Pancreas (tissue), 10 donors: ENCODE results near the gene CYB561A3. TPM values are rescaled to one million over a fixed set of nuclear protein-coding genes. Genes with fewer than 3 reads are reported as not detected.

Experiments
- ATAC-seq, 4 donors: fragments of 200-7000 bp; cut with Tn5 transposase; one replicate each; pipeline versions ENCODE4 v1.8.0 to v1.9.1; 2020; ENCODE audit warnings: mild to moderate bottlenecking in 4 of 4, moderate library complexity in 4 of 4
- DNase-seq, 6 donors: peaks; one replicate each; pipeline ENCODE4 v3.0.0-alpha.2; 2020
- FAIRE-seq: peaks from 2 replicates; lab custom pipeline; 2012; peaks lifted over from hg19 to GRCh38; lab: Jason Lieb, UNC
- H3K27ac ChIP-seq, 4 donors: fragments of 200-600 bp; sonication (generic); 1 replicate in 3 of 4; 2 replicates in 1 of 4; pipeline versions ENCODE4 v1.5.0 to v1.8.0; 2020
- H3K27me3 ChIP-seq, 4 donors: fragments of 200-600 bp; one replicate each; pipeline ENCODE4 v1.8.0; 2021
- H3K36me3 ChIP-seq, 3 donors: fragments of 200-600 bp; sonication (generic) in 1 of 3; one replicate each; pipeline versions ENCODE4 v1.5.0 to v1.8.0; 2020 to 2021
- H3K4me1 ChIP-seq, 3 donors: fragments of 200-600 bp; one replicate each; pipeline ENCODE4 v1.8.0; 2021
- H3K4me3 ChIP-seq, 4 donors: fragments of 200-600 bp; sonication (generic) in 2 of 4; one replicate each; pipeline versions ENCODE4 v1.5.0 to v1.8.0; 2020 to 2021
- H3K9me3 ChIP-seq, 4 donors: fragments of 200-600 bp; one replicate each; pipeline ENCODE4 v1.8.0; 2021
- WGBS, 2 donors: extraction: QIAGEN DNeasy Blood & Tissue Kit; methylation state at CpG; one replicate each; pipeline ENCODE4 v1.1.7; 2013; 5-methylcytosine and 5-hydroxymethylcytosine counted together
- intact Hi-C, 3 donors: fragments of 100-400 bp; cut with DNase I; formaldehyde crosslinking; loops; one replicate each; pipeline versions ENCODE4 v1.11.1 to v1.14.2; 2022
- polyA plus RNA-seq, 2 donors: library from polyadenylated mRNA; stranded (reverse); fragments of 200-250 nt; gene quantifications; one replicate each; pipeline ENCODE4 v1.2.3, GENCODE V29; 2013
- total RNA-seq, 6 donors: library from RNA; stranded (reverse); fragmentation: NEBNext Ultra II Directional in 4 of 6; extraction: Animal tissue kit (Norgen Biotek cat#: 25700) in 4 of 6; gene quantifications; one replicate each; pipeline versions ENCODE4 v1.2.1 to v1.2.4, GENCODE V29; 2021 to 2023
- TF ChIP-seq, protein P1 (sequence below), 4 donors: fragments of 200-600 bp; sonication (generic) in 3 of 4; IDR thresholded peaks; one replicate each; pipeline versions ENCODE4 v1.5.0 to v1.8.0; 2021; ENCODE audit warnings: antibody characterized with exemption in 4 of 4
- donor health status: healthy with polysubstance abuse.
- donor health status: DM: no; HTN: no; CAD: no; lungs with moderate emphysema.
- donor health status: DM: no; HTN: no; CAD: no.
- donor health status: control.
- donor health status: control.
- donor health status: Bipolar disorder and iron deficiency.
- donor health status: DM: yes; HTN: yes; CAD: no.
- donor health status: DM: no; HTN: no; CAD: no.
- donor health status: DM: no; HTN: no; CAD: no.
- donor health status: DM: yes; HTN: yes; CAD: no.

Gene CYB561A3
- total and polyA plus RNA-seq, 8 donors: 14.8 to 26.2 (median 22.1) TPM

GRCh38 chr11:61336171-61336935 lies 25.3 kb downstream of the CYB561A3 start:
- WGBS, 2 donors: 27% methylated on average over 8 of the region's 8 CpGs
- Histone ChIP-seq H3K36me3 (no peaks in the 10 kb centered on the region), H3K27me3 (no peaks in the 10 kb centered on the region), H3K9me3 (no peaks in the 10 kb centered on the region), H3K27ac (peak overlapping the region in 3 of 4 donors; percentile 60 to 63 (median 63)), H3K4me1 (peaks cover 20 to 32% (median 23%) of the 10 kb centered on the region in 3 donors), H3K4me3 (no peak overlapping the region)
- FAIRE-seq: no peak
- TF ChIP-seq, protein P1, sequence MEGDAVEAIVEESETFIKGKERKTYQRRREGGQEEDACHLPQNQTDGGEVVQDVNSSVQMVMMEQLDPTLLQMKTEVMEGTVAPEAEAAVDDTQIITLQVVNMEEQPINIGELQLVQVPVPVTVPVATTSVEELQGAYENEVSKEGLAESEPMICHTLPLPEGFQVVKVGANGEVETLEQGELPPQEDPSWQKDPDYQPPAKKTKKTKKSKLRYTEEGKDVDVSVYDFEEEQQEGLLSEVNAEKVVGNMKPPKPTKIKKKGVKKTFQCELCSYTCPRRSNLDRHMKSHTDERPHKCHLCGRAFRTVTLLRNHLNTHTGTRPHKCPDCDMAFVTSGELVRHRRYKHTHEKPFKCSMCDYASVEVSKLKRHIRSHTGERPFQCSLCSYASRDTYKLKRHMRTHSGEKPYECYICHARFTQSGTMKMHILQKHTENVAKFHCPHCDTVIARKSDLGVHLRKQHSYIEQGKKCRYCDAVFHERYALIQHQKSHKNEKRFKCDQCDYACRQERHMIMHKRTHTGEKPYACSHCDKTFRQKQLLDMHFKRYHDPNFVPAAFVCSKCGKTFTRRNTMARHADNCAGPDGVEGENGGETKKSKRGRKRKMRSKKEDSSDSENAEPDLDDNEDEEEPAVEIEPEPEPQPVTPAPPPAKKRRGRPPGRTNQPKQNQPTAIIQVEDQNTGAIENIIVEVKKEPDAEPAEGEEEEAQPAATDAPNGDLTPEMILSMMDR (IDR thresholded peaks at IDR 0.05): peak; percentile 95 to 96 (median 96)
- DNase-seq: peak; percentile 64 to 93 (median 87)
- intact Hi-C loops: loop anchor here in 2 of 3 donors (5.0 kb wide), 2 partner anchors 46 to 51 kb away; no protein-coding TSS in a partner anchor
- ATAC-seq: peak; percentile 67 to 82 (median 78)

DNA sequence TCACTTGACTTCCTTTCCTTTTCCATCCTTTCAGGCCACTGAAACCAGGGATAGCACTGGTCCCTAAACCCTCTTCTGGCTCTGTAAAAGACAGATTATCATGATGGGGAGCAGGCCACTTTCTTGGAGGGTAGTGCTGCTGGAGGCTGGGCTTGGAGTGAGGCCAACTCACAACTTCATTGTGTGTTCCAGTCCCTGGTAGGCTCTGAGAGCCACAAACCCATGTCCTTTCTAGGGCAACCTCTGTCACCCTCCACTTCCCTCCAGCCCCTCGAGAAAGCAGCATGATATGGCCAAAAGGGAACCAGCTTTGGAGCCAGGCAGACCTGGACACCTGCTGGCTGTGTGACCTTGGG lies 26.3 kb downstream of the CYB561A3 start:
- H3K27ac ChIP-seq: peak overlapping the region in 2 of 4 donors; percentile 63

GRCh38 chr11:61334434-61335354 lies 27.0 kb downstream of the CYB561A3 start:
- ATAC-seq (peak in 2 of 4 donors; percentile 9 to 25), FAIRE-seq (no peak), DNase-seq (peak in 1 of 6 donors; percentile 42)
- Histone ChIP-seq H3K4me3 (no peak overlapping the region), H3K9me3 (no peaks in the 10 kb centered on the region), H3K27ac (peak overlapping the region in 2 of 4 donors; percentile 63), H3K36me3 (no peaks in the 10 kb centered on the region), H3K4me1 (peaks cover 22 to 36% (median 27%) of the 10 kb centered on the region in 3 donors), H3K27me3 (no peaks in the 10 kb centered on the region)
- TF ChIP-seq, protein P1 (IDR thresholded peaks at IDR 0.05): no peak
- 63 to 66% methylated on average over 16 of the region's 16 CpGs for WGBS, 2 donors
- intact Hi-C loops: loop anchor here in 2 of 3 donors (5.0 kb wide), 2 partner anchors 48 to 53 kb away; no protein-coding TSS in a partner anchor

More for the DNA sequence above, 26.3 kb downstream of the CYB561A3 start:
- TF ChIP-seq, protein P1 (IDR thresholded peaks at IDR 0.05): no peak
- Histone ChIP-seq H3K27me3 (no peaks in the 10 kb centered on the region), H3K9me3 (no peaks in the 10 kb centered on the region), H3K4me1 (peaks cover 22 to 36% (median 27%) of the 10 kb centered on the region in 3 donors), H3K4me3 (no peak overlapping the region), H3K36me3 (no peaks in the 10 kb centered on the region)
- intact Hi-C loops: loop anchor here in 2 of 3 donors (5.0 kb wide), 2 partner anchors 47 to 52 kb away; no protein-coding TSS in a partner anchor
- WGBS, 2 donors: 29 to 38% methylated on average over 1 of the region's 1 CpG
- DNase-seq (no peak), FAIRE-seq (no peak), ATAC-seq (no peak)

- H3K27ac ChIP-seq: peak overlapping the region; percentile 76 to 89 (median 85)
- no peak for FAIRE-seq
- no peak for ATAC-seq
- TF ChIP-seq, protein P1 (IDR thresholded peaks at IDR 0.05): no peak
- H3K36me3 ChIP-seq: peaks cover 0 to 8% (median 0%) of the 10 kb centered on the region in 3 donors
- 21 to 23% methylated on average over 19 of the region's 19 CpGs for WGBS, 2 donors
- peak overlapping the region; percentile 66 to 98 (median 83) for H3K4me3 ChIP-seq
- intact Hi-C loops: no loop called here
- H3K9me3 ChIP-seq: no peaks in the 10 kb centered on the region
- DNase-seq: no peak
- H3K27me3 ChIP-seq: no peaks in the 10 kb centered on the region
- peaks cover 22 to 36% (median 27%) of the 10 kb centered on the region in 3 donors for H3K4me1 ChIP-seq
These were observed 27.9 kb downstream of the CYB561A3 start for GRCh38 chr11:61333550-61334433.
